NCI-H1092 (cell line): Measurements from ENCODE around the gene DAP3.
"Not testable (repeated sequence)": the region's sequence is repeated elsewhere in the genome, so short reads cannot be mapped to it uniquely, and the experiment has no call there.

Source experiments
- DNase-seq: peaks from one replicate; lab custom pipeline; 2025; lab: John Stamatoyannopoulos, UW

Gene DAP3

DNA sequence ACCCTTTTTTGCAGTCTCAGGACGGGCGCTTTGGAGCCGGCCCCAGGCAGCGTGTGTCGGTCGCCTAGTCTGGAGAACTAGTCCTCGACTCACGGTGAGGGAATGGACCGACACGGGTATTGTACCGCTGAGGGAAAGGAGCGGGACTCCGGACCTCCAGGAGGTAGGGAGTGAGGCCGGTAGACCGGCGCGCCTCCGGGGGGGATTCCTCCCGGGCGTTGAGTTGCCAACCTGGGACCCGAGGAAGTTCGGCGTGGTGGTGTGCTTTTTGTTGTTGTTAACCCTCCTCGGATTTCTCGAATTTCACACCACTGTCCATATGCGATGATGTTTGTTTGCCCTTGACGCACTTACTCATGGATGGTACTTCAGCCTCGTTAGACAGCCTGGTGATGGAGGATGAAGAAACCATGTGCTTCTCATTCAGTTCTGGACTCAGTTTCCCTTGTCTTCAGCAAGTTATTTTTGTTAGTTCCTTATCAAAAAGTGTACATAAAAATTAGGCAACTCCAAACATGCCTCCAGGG, at the start of gene DAP3:
TSS of gene DAP3 (plus strand) at position 11 of the 527 bp plus-strand sequence. CDS start 20,689 bp downstream, outside the sequence.
- DNase-seq, result not testable (repeated sequence)

- no peak for DNase-seq
Measured at GRCh38 chr1:155640367-155640766, 48.5 kb upstream of the DAP3 start.

GRCh38 chr1:155642559-155643180, 46.2 kb upstream of the DAP3 start:
- not testable (repeated sequence) for DNase-seq

DNA sequence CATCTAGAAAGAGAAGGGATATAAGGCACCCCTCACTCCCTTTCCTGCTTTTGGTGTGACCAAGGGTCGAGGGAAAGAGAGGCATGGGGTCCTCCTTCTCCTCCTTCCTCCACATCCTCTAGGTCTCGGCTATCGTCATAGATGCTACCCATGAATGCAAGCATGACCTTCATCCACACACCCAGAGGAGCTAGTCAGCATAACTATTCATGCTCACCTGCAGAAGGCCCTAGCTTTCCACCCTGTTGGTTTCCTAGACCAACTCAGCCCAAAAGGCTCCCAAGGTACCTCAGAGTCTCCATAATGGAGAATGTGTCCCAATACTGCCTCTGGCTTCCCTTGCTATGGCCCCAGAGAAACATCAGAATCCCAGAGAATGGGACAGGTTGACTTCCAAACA, 45.7 kb upstream of the DAP3 start:
- DNase-seq, result no peak

DNA sequence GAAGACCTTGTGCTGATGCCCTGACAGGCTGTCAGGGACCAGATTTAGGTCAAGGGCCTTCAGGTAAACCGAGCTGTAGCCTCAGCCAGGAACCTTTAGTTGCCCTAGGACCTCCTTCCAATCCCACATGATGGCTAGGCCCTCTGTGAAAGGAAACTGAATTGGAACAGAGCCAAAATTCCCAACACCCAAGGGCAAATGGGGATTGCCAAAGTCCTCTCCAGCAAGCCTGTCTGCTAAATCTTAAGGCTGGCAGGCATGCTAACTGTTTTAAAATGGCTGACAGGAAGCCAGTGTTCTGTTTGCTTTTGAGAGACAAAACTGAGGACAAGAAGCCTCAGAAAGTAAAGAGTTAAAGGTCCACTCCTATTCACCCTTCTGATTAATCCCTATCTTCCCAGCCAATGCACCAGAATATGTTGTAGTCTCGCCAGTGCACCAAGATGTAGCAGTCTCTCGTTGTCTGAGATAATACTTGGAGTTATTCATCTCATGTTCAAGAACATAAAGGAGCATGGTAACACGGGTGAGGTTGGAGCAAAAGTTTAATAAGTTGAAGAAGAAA, 43.8 kb upstream of the DAP3 start:
- no peak for DNase-seq

- no peak for DNase-seq
Measured at GRCh38 chr1:155645648-155646047, 43.2 kb upstream of the DAP3 start.

GRCh38 chr1:155646307-155646706, 42.6 kb upstream of the DAP3 start:
- no peak for DNase-seq

GRCh38 chr1:155648207-155649147, 40.4 kb upstream of the DAP3 start:
- DNase-seq, result no peak

DNA sequence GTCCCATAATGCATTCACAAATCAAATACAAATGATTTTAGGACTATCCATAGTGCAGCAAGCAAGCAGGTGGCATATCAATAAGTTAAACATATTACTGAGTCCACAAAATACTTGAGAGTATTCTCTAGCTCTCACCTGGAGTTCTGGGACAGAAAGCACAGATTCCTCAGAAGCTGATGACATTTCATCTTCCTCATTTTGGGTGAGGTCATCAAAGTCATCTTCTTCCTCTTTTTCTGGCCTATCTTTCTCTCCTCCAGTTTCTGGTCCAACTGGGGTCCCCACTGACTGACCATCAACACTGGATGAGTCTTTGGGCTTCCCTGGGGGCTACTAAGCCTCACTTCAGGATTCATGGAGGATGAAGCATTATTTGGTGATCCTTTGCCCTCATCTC, 39.2 kb upstream of the DAP3 start:
- no peak for DNase-seq

GRCh38 chr1:155650231-155650757, 38.6 kb upstream of the DAP3 start:
- DNase-seq, result no peak

- DNase-seq, result no peak
Measured at GRCh38 chr1:155651861-155652661, 36.8 kb upstream of the DAP3 start.

DNA sequence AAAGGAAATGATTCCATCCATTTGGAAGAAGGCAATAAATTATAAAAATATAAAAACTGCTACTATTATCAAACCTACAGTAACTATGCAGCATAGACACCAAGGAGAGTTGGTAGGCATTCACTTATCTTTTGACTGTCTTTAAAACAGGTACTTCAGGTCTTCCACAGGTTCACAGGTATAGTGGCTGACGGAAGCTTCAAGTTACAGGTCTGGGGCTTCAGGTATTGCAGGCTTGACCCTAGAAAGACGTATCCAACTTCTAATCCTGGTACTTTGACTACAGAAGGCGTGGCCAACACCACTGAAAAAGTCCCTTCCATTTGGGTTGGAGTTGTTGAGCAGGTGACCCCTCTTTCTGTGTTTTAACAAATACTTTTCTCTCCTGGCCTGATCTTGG, 35.9 kb upstream of the DAP3 start:
- no peak for DNase-seq

DNA sequence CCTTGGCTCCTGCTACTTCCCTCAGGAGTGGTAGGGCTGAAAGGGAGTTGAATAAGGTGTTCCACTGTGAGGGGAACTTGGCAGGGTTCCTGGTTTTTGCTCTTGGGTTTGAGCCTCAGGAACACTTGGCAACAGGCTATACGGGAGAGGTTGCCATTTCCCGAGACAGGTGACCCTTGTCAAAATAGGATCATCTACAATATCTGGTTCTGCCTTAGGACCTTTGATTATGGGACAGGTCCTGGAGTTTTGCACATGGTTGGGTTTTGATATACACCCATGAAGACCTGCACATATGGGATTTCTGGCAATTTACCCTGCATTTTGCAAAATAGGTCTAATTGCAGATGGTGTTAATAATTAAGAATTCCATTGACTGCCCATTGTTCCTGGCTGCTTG, 31.4 kb upstream of the DAP3 start:
- peak; percentile 49 for DNase-seq

DNA sequence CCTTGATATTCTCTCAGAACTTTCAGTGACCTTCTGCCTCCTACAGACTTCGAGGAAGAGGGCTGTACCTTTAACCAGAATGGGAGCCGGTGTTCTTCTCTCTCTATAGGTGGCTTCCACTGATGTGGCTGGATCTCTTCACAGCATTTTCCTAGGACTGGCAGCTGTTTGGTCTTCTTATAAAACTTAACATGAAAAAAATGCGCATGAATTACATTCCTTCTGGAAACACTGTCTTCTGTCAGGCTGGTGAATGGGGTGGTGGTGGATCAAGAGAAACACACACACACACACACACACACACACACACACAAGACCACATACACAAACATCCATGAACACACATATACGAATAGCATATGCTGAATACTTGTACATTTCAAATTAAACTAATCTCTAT, 27.7 kb upstream of the DAP3 start:
- DNase-seq, result not testable (repeated sequence)

DNA sequence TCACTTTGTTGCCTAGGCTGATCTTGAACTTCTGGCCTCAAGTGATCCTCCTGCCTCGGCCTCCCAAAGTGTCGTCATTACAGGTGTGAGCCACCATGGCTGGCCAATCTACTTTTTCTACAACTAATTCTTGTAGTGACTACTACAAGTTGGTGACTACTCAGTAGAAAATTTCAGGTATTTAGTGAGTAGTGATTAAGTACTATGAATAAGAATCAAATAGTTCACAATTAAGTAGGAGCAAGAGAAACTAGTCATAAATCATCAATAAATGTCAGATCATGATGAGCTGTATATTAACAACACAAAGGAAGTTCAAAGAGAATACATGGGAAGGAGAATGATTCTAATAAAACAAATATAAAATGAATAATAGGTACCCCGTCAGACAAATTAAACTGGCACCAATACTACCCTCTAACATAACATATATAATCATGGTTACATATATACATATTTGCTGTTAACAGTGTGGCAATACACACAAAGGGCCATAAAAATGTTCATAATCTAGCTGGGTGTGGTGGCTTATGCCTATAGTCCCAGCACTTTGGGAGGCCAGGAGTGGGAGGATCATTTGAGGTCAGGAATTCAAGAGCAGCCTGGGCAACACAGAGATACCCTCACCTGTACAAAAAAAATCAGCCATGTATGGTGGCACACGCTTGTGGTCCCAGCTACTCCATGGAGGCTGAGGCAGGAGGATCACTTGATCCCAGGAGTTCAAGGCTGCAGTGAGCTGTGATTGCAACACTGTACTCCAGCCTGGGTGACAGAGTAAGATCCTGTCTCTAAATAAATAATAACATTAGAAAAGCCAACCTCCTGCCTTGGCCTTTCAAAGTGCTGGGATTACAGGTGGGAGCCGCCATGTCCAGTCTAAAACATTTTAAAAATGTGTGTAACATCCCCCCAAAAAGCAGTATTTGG, 19.4 kb upstream of the DAP3 start:
- no peak for DNase-seq

DNA sequence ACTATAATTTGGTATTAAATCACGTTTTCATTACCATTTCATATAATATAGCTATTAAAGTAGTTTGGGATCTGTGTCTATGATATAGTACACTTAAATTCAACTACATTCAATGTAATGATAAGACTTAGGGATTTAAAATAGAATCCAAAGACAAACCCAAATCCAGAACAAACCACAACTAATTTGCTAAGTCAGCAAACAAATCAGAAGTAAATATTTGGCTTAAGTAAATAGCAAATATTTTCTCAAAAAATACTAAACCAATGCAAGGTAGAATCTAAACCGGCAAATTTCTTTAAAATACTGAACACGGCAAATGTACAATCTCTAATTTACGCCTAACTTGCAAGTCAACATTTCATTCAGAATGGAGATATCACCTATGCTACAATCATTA, 17.1 kb upstream of the DAP3 start:
- DNase-seq, result no peak

DNA sequence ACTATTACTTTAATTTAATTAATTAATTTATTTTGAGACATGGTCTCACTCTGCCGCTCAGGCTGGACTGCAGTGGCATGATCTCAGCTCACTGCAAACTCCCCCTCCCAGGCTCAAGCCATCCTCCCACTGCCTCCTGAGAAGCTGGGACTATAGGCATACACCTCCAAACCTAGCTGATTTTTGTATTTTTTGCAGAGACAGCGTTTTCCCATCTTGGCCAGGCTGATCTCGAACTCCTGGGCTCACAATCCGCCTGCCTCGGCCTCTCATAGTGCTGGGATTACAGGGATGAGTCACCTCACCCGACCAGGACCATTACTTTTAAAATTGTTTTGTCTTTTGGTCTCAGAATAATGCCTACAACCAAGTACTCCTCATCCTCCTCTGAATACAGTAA, 15.9 kb upstream of the DAP3 start:
- DNase-seq, result no peak

DNA sequence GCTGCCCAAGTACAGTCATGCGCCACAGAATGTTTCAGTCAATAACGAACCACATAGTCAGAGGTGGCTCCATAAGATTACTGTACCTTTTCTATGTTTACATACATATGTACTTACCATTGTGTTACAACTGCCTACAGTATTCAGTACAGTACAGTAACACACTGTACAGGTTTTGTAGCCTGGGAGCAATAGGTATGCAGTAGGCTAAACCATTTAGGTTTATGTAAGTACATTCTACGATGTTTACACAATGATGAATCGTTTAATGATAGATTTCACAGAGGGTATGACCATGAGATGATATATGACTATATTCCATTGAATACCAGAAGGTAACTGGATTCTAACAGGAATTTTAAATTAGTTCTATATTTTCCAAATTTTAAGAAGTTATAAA, 10.9 kb upstream of the DAP3 start:
- DNase-seq, result no peak

GRCh38 chr1:155678992-155679391, 9.9 kb upstream of the DAP3 start:
- DNase-seq, result not testable (repeated sequence)

- no peak for DNase-seq
Measured at GRCh38 chr1:155680531-155680930, 8.4 kb upstream of the DAP3 start.

- no peak for DNase-seq
Measured at GRCh38 chr1:155681776-155682175, 7.1 kb upstream of the DAP3 start.
